Effector memory CD4-positive, alpha-beta T cell (primary cell): ENCODE results near the gene CCDC57.
A peak's percentile ranks its signal among the peaks of the same experiment; 100 is the strongest.

Experiments used
- DNase-seq, 3 donors: peaks; one replicate each; pipeline ENCODE4 v3.0.0-alpha.2; 2020
- H3K27ac ChIP-seq: 2 replicates; pipeline ENCODE4 v1.7.0; 2013; ENCODE audit warnings: mild to moderate bottlenecking, low read length, moderate library complexity; ENCODE audit not compliant: insufficient read depth, poor library complexity, severe bottlenecking
- H3K27me3 ChIP-seq: replicated peaks from 2 replicates; pipeline ENCODE4 v1.7.0; 2013; ENCODE audit warnings: mild to moderate bottlenecking, low read length; ENCODE audit not compliant: insufficient read depth, control insufficient read depth, poor library complexity, severe bottlenecking
- H3K36me3 ChIP-seq: 2 replicates; pipeline ENCODE4 v1.7.0; 2013; ENCODE audit warnings: mild to moderate bottlenecking, low read length, moderate library complexity; ENCODE audit not compliant: control insufficient read depth, insufficient read depth
- H3K4me1 ChIP-seq: 2 replicates; pipeline ENCODE4 v1.7.0; 2013; ENCODE audit warnings: low read length, mild to moderate bottlenecking; ENCODE audit not compliant: control insufficient read depth, insufficient read depth, poor library complexity, severe bottlenecking
- H3K4me3 ChIP-seq: 2 replicates; pipeline ENCODE4 v1.7.0; 2013; ENCODE audit warnings: low read length, low read depth, mild to moderate bottlenecking; ENCODE audit not compliant: insufficient read depth, poor library complexity, severe bottlenecking
- H3K9me3 ChIP-seq: 2 replicates; pipeline ENCODE4 v1.7.0; 2013; ENCODE audit warnings: mild to moderate bottlenecking, low read length, moderate library complexity; ENCODE audit not compliant: control insufficient read depth

Gene CCDC57

DNA sequence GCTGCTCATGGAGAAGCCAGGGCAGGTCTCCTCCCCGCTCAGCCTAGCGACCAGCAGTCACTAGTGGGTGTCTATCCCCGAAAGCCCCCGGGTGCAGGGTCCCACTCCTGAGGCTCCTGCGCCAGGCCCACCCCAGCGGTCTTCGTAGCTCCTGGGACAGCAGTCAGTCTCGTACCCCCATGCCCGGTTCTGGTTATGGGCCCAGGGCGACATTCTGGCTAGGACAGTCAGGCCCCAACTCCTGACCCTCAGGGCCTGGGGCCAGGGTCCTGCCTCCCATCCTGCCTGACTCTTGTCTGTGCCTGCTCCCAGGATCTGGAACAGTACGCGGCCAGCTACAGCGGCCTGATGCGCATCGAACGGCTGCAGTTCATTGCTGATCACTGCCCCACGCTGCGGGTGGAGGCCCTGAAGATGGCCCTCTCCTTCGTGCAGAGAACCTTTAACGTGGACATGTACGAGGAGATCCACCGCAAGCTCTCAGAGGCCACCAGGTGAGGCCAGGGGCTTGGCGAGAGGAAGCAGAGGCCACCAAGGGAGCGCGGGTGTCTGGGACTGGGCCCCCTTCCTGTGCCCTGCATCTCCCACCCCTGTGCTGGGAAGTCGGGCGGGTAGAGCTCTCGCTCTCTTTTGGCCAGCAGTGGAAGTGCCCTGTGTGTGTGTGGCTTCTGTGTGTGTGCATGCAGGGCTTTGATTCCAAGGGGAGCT lies 158.9 kb downstream of the CCDC57 start:
- no peak overlapping the region for H3K27ac ChIP-seq
- no peaks in the 10 kb centered on the region for H3K27me3 ChIP-seq
- H3K9me3 ChIP-seq: no peaks in the 10 kb centered on the region
- H3K4me1 ChIP-seq: peaks cover 25% of the 10 kb centered on the region
- no peak overlapping the region for H3K4me3 ChIP-seq
- peaks cover 47% of the 10 kb centered on the region for H3K36me3 ChIP-seq
- DNase-seq: no peak

DNA sequence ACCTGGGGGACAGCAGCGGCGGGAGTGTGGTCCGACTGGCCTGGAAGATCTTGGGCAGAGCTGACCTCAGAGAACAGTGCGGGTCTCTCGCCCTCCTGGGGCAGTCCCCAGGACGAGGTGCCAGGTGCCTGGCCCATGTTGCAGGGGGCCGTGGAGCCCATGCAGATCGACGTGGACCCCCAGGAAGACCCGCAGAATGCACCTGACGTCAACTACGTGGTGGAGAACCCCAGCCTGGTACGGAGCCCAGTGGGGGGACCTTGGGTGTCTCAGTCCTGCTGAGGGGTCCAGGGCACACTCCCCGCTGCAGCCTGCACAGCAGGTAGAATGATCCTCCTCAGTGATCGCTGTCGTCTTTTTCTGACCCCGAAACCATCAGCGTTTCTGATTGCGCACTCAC lies 159.5 kb downstream of the CCDC57 start:
- Histone ChIP-seq H3K4me1 (peaks cover 25% of the 10 kb centered on the region), H3K27ac (no peak overlapping the region), H3K4me3 (peak overlapping the region; percentile 71), H3K27me3 (no peaks in the 10 kb centered on the region), H3K36me3 (peaks cover 42% of the 10 kb centered on the region), H3K9me3 (no peaks in the 10 kb centered on the region)
- no peak for DNase-seq

DNA sequence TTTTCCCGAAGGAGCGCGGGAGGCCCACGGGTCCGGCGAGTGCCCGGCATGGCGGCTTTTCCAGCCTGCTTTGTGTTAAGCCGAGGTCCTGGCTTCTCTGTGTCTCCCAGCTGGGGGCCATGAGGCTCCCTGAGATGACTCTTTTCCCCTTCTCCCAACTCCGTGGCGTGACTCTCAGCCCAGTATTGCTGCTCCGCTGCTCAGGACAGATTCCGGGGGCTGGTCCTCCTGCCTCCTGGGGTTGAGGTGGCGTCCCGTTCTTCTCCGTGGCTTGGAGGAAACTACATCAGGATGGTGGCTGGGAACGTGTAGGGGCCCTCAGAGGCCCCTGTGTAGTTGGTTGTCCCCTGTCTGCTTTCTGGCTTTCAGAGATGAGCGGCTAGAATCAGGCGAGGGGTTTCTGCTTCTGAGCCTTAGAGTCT lies 160.0 kb downstream of the CCDC57 start:
- no peaks in the 10 kb centered on the region for H3K9me3 ChIP-seq
- H3K27ac ChIP-seq: no peak overlapping the region
- peak overlapping the region; percentile 71 for H3K4me3 ChIP-seq
- no peak for DNase-seq
- peaks cover 38% of the 10 kb centered on the region for H3K36me3 ChIP-seq
- peaks cover 25% of the 10 kb centered on the region for H3K4me1 ChIP-seq
- H3K27me3 ChIP-seq: no peaks in the 10 kb centered on the region

- Histone ChIP-seq H3K27ac (no peak within 1 kb of the TSS), H3K36me3 (peaks cover 34% of the 10 kb centered on the region), H3K27me3 (no peaks in the 10 kb centered on the region), H3K4me3 (peak within 1 kb of the TSS; percentile 71), H3K9me3 (no peaks in the 10 kb centered on the region), H3K4me1 (peaks cover 25% of the 10 kb centered on the region)
- DNase-seq: peak; percentile 63 to 74 (median 65)
Observed at GRCh38 chr17:82051776-82052637, 160.6 kb downstream of the CCDC57 start, which contains the start of the genes GPS1 and RFNG. Gene GPS1, plus strand, starts transcription at chr17:82051898. Its CDS starts 34 bp downstream, at chr17:82051932. Gene RFNG, minus strand, starts transcription at chr17:82051811. Its CDS starts 45 bp downstream, at chr17:82051766.
